Esophagus muscularis mucosa (tissue), 4 donors: ENCODE results near the gene CLSTN3. TPM values are rescaled to one million over a fixed set of nuclear protein-coding genes. Genes with fewer than 3 reads are reported as not detected.

ENCODE experiments used
- DNase-seq: peaks from one replicate; pipeline ENCODE4 v3.0.0-alpha.2; 2017; ENCODE audit errors: extremely low spot score
- H3K27ac ChIP-seq, 4 donors: fragments of 200-600 bp; sonication (generic); replicated peaks in 1 of 4; 1 replicate in 3 of 4; 2 replicates in 1 of 4; pipeline ENCODE4 v1.5.1; 2016 to 2019; ENCODE audit warnings: mild to moderate bottlenecking in 1 of 4
- H3K27me3 ChIP-seq, 4 donors: fragments of 200-600 bp; sonication (generic); one replicate each; pipeline versions ENCODE4 v1.5.1 to v1.6.0; 2016 to 2019
- H3K36me3 ChIP-seq, 4 donors: fragments of 200-600 bp; sonication (generic); one replicate each; pipeline ENCODE4 v1.5.1; 2016 to 2019
- H3K4me1 ChIP-seq, 4 donors: fragments of 200-600 bp; sonication (generic); one replicate each; pipeline ENCODE4 v1.5.1; 2016 to 2019
- H3K4me3 ChIP-seq, 4 donors: fragments of 200-600 bp; sonication (generic); 1 replicate in 2 of 4; 2 replicates in 2 of 4; pipeline ENCODE4 v1.5.1; 2016 to 2019; ENCODE audit warnings: mild to moderate bottlenecking in 4 of 4, moderate library complexity in 1 of 4
- H3K9me3 ChIP-seq, 4 donors: fragments of 200-600 bp; sonication (generic); 1 replicate in 3 of 4; 2 replicates in 1 of 4; pipeline ENCODE4 v1.5.1; 2016 to 2019
- EP300 ChIP-seq: sonication (generic); formaldehyde crosslinking; IDR thresholded peaks from one replicate; pipeline ENCODE4 v1.6.1; 2017; ENCODE audit warnings: antibody characterized with exemption
- POLR2A ChIP-seq: fragments of 450-650 bp; IDR thresholded peaks from one replicate; pipeline ENCODE4 v1.6.1; 2017; ENCODE audit warnings: antibody characterized with exemption, moderate library complexity, mild to moderate bottlenecking, low read depth
- POLR2AphosphoS5 ChIP-seq, 2 donors: sonication (generic); formaldehyde crosslinking; IDR thresholded peaks; one replicate each; pipeline ENCODE4 v1.6.1; 2017; ENCODE audit warnings: antibody characterized with exemption in 2 of 2
- WGBS: methylation state at CpG from one replicate; pipeline ENCODE4 v1.1.5; 2018; 5-methylcytosine and 5-hydroxymethylcytosine counted together
- intact Hi-C: fragments of 100-400 bp; cut with DNase I; formaldehyde crosslinking; loops from one replicate; pipeline ENCODE4 v1.15.1; 2023
- total RNA-seq, 4 donors: library from RNA; depleted of rRNA; stranded (reverse); fragments of >200 nt; gene quantifications; one replicate each; pipeline versions ENCODE4 v1.1.0 to v1.2.1, GENCODE V29; 2016
- TF ChIP-seq, protein P1 (sequence below), 3 experiments: fragments of 200-600 bp in 2 of 3; fragments of 450-650 bp in 1 of 3; sonication (generic) in 2 of 3; IDR thresholded peaks; one replicate each; pipeline ENCODE4 v1.5.1; 2017 to 2019; ENCODE audit warnings: antibody characterized with exemption in 3 of 3, mild to moderate bottlenecking in 2 of 3, moderate library complexity in 1 of 3

CLSTN3 gene
- total RNA-seq, 4 donors from 2014 or later: 9.6 to 25.6 (median 19.3) TPM

DNA sequence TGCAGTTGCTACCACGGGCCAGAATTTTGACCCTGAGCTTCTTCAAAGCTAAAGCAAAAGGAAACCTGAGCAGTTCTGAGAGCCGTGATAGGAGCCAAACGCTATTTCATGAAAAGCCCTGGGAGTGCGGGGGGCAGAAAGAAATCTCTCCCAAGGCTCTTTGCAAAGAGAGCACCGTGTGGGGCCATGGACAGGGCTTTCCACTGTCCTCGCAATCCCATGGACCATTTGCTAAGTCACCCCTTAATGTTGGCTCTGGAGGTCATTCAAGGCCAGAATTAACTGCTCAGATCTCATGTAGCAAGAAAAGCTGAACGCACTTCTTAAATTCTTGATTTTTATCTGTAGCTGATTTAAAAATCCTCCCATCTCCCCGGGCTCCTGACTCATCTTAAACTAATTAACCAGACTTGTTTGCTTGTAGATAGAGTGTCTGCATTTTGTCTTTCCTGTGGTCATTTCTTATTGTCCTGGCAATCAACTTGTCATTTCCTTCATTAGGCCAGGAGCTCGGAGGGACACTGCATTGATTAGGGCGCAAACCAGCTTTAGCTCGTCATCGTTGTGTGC is 24.8 kb downstream of the CLSTN3 start:
- Histone ChIP-seq H3K27ac (no peak overlapping the region), H3K4me1 (no peaks in the 10 kb centered on the region), H3K27me3 (no peaks in the 10 kb centered on the region), H3K36me3 (peaks cover 0 to 80% (median 35%) of the 10 kb centered on the region in 4 donors), H3K9me3 (no peaks in the 10 kb centered on the region), H3K4me3 (no peak overlapping the region)
- intact Hi-C loops: no loop called here
- 86% methylated on average over 12 of the region's 12 CpGs for WGBS
- no peak for DNase-seq
- TF ChIP-seq POLR2AphosphoS5 (IDR thresholded peaks at IDR 0.05) (no peak), EP300 (no peak), POLR2A (no peak)
- TF ChIP-seq, protein P1, sequence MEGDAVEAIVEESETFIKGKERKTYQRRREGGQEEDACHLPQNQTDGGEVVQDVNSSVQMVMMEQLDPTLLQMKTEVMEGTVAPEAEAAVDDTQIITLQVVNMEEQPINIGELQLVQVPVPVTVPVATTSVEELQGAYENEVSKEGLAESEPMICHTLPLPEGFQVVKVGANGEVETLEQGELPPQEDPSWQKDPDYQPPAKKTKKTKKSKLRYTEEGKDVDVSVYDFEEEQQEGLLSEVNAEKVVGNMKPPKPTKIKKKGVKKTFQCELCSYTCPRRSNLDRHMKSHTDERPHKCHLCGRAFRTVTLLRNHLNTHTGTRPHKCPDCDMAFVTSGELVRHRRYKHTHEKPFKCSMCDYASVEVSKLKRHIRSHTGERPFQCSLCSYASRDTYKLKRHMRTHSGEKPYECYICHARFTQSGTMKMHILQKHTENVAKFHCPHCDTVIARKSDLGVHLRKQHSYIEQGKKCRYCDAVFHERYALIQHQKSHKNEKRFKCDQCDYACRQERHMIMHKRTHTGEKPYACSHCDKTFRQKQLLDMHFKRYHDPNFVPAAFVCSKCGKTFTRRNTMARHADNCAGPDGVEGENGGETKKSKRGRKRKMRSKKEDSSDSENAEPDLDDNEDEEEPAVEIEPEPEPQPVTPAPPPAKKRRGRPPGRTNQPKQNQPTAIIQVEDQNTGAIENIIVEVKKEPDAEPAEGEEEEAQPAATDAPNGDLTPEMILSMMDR (IDR thresholded peaks at IDR 0.05): no peak

DNA sequence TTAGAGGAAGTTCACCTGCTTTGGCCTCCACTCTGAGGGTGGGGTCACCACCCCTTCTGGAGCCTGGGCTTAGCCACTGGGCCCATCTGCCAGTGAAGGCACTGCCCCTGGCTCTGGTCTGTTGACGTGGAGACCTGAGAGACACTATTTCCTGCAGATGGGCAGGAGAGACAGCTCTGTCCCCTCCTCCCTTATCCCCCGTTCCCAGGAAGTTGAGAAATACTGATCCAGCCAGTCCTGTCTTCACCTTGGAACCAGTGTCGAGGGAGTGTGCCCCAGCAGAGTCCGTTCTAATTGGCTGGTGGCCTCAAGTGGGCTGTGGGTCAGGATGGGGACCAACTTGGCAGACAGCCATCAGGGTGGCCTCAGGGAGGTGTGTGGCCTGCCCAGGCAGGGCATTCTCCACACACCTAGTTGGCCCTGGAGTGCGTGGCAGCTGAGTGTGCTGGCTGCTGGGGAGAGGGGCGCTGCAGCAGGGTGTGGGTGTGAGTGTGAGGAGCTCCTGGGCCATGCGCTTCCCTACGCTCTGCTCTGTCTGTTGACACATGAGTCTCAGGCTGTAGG is 25.4 kb downstream of the CLSTN3 start:
- Histone ChIP-seq H3K36me3 (peaks cover 0 to 74% (median 30%) of the 10 kb centered on the region in 4 donors), H3K27me3 (no peaks in the 10 kb centered on the region), H3K4me1 (no peaks in the 10 kb centered on the region), H3K27ac (no peak overlapping the region), H3K9me3 (no peaks in the 10 kb centered on the region), H3K4me3 (no peak overlapping the region)
- WGBS: 78% methylated on average over 8 of the region's 8 CpGs
- no peak for DNase-seq
- intact Hi-C loops: no loop called here
- TF ChIP-seq POLR2A: no peak
- no peak for TF ChIP-seq EP300
- TF ChIP-seq, protein P1 (IDR thresholded peaks at IDR 0.05): no peak
- TF ChIP-seq POLR2AphosphoS5 (IDR thresholded peaks at IDR 0.05): no peak

DNA sequence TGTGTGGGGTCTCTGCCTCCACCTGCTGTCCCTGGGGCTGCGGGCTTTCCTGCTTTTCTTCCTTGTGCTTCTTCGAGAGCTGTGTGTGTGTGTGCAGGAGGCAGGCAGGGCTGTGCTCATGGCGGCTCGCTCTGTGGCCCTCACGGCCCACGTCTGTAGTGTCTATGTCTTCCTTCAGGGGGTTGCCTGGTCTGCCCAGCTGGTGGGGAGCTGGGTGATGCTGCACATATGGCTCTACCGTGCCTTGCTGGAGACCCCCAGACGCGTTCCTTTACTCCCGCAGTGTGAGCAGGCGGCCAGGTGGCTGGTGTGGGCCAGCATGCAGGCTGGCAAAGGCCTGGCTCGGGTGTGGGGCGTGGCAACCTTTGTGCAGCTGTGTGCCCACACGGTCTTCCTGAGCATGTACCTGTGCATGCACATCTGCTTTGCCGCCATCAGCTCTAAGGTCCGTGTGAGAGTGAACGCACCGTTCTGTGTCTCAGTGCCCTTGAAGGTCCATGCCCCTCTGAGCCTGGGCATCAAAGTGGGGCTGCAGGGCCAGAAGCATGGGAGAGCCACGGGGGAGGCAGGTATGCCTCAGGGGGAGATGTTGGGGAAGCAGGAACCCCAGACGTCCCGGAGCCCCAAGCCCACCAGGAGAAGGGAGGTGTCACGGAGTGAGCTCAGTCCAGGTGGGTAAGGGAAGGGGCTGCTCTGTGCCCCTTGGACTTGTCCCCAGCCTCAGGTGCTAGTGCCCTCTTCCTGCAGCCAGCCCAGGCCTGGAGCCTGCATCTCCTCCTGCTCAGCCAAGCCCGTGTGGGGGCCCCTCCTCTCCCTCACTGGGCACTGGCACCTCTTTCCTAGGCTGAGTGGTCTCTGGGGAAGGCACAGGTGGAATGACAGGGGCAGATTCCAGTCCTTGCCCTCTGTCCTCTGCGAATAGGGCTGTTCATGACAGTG is 26.4 kb downstream of the CLSTN3 start:
- DNase-seq: no peak
- WGBS: 84% methylated on average over 1 of the region's 24 CpGs
- H3K27ac ChIP-seq: no peak overlapping the region
- no peaks in the 10 kb centered on the region for H3K4me1 ChIP-seq
- intact Hi-C loops: no loop called here
- H3K9me3 ChIP-seq: no peaks in the 10 kb centered on the region
- H3K4me3 ChIP-seq: no peak overlapping the region
- peaks cover 0 to 64% (median 25%) of the 10 kb centered on the region in 4 donors for H3K36me3 ChIP-seq
- no peaks in the 10 kb centered on the region for H3K27me3 ChIP-seq
- TF ChIP-seq EP300 (no peak), POLR2A (no peak)
- TF ChIP-seq, protein P1 (IDR thresholded peaks at IDR 0.05): no peak

DNA sequence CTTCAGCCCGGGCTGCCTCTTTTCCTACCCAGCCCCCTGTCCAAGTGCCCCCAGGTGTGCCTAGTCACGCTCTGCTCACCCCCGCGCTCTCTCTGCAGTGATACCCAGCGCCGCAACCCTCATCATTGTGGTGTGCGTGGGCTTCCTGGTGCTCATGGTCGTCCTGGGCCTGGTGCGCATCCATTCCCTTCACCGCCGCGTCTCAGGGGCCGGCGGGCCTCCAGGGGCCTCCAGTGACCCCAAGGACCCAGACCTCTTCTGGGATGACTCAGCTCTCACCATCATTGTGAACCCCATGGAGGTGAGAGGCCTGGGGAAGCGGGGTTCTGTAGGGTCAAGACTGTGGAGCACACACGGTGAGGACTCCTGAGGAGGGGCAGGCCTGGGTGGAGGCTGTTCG is 27.2 kb downstream of the CLSTN3 start:
- Histone ChIP-seq H3K4me3 (no peak overlapping the region), H3K27me3 (peaks cover 0 to 6% (median 0%) of the 10 kb centered on the region in 4 donors), H3K27ac (no peak overlapping the region), H3K36me3 (peaks cover 0 to 61% (median 24%) of the 10 kb centered on the region in 4 donors), H3K4me1 (peaks cover 0 to 2% (median 0%) of the 10 kb centered on the region in 4 donors), H3K9me3 (no peaks in the 10 kb centered on the region)
- TF ChIP-seq POLR2AphosphoS5 (IDR thresholded peaks at IDR 0.05): no peak
- no peak for TF ChIP-seq EP300
- TF ChIP-seq POLR2A: no peak
- TF ChIP-seq, protein P1 (IDR thresholded peaks at IDR 0.05): no peak
- DNase-seq: no peak
- WGBS: 94% methylated on average over 17 of the region's 17 CpGs
- intact Hi-C loops: no loop called here
